H1 (cell line): Measurements from ENCODE around the gene PRKCSH. TPM values are rescaled to one million over a fixed set of nuclear protein-coding genes. Genes with fewer than 3 reads are reported as not detected.

Experiments
- HDAC2 ChIP-seq, 2 experiments: fragments of 300-600 bp in 1 of 2; sonication (generic) in 1 of 2; IDR thresholded peaks; 2 replicates each; pipeline ENCODE4 v1.6.1; 2011 to 2012; ENCODE audit warnings: low read depth in 2 of 2, low read length in 2 of 2, mild to moderate bottlenecking in 2 of 2, moderate library complexity in 2 of 2, borderline replicate concordance in 1 of 2, inconsistent platforms in 1 of 2
- KDM1A ChIP-seq: fragments of 200-600, 300-600 bp; sonication (generic); IDR thresholded peaks from 2 replicates; pipeline ENCODE4 v1.7.1; 2016; ENCODE audit warnings: mild to moderate bottlenecking, low read length, borderline replicate concordance
- POLR2A ChIP-seq, 2 experiments: IDR thresholded peaks; 1 replicate in 1 of 2; 2 replicates in 1 of 2; pipeline ENCODE4 v1.6.1; 2011; ENCODE audit warnings: low read depth in 2 of 2, low read length in 2 of 2, mild to moderate bottlenecking in 2 of 2; ENCODE audit errors: control extremely low read depth in 1 of 2
- POLR2AphosphoS5 ChIP-seq: IDR thresholded peaks from 2 replicates; pipeline ENCODE4 v1.6.1; 2011; ENCODE audit warnings: low read depth, low read length
- SAP30 ChIP-seq: fragments of 300-600 bp; sonication (generic); IDR thresholded peaks from 2 replicates; pipeline ENCODE4 v1.7.1; 2012; ENCODE audit warnings: low read length, moderate library complexity, mild to moderate bottlenecking, inconsistent platforms; ENCODE audit not compliant: insufficient read depth, insufficient replicate concordance
- SIN3A ChIP-seq, 2 experiments: IDR thresholded peaks in 1 of 2; conservative IDR thresholded peaks in 1 of 2; 2 replicates each; pipeline ENCODE4 v1.6.1; 2011 to 2012; ENCODE audit warnings: low read length in 2 of 2, improper control_type of control experiment in 1 of 2, low read depth in 1 of 2, mild to moderate bottlenecking in 1 of 2
- SIRT6 ChIP-seq: IDR thresholded peaks from one replicate; pipeline ENCODE4 v1.7.1; 2012; ENCODE audit warnings: low read length, inconsistent platforms
- TAF7 ChIP-seq: optimal IDR thresholded peaks from 2 replicates; pipeline ENCODE3; 2011; ENCODE audit warnings: low read depth, mild to moderate bottlenecking, inconsistent platforms, low read length, moderate library complexity, borderline replicate concordance
- TBP ChIP-seq: IDR thresholded peaks from 2 replicates; pipeline ENCODE4 v1.6.1; 2011; ENCODE audit warnings: low read depth, low read length, improper control_type of control experiment
- polyA plus RNA-seq, 7 experiments: library from polyadenylated mRNA; depleted of rRNA in 3 of 7; stranded (reverse) in 5 of 7; unstranded in 2 of 7; fragments of >200 nt in 5 of 7; fragments of 200-250 nt in 2 of 7; gene quantifications; 1 replicate in 5 of 7; 2 replicates in 1 of 7; 4 replicates in 1 of 7; pipeline versions ENCODE4 v1.2.1 to v1.2.3, GENCODE V29; 2011 to 2013; ENCODE audit warnings: missing spikeins in 2 of 7, mixed read lengths in 2 of 7
- total RNA-seq: library from RNA; stranded (reverse); fragmentation: NEBNext Ultra II Directional; extraction: Animal tissue kit (Norgen Biotek cat#: 25700); gene quantifications from 2 replicates; pipeline ENCODE4 v1.2.1, GENCODE V29; 2021
- TF ChIP-seq, protein P1 (sequence below), 3 experiments: IDR thresholded peaks; 1 replicate in 2 of 3; 2 replicates in 1 of 3; pipeline versions ENCODE4 v1.5.1 to v1.6.1; 2011; ENCODE audit warnings: low read length in 3 of 3, mild to moderate bottlenecking in 3 of 3, inconsistent platforms in 2 of 3, low read depth in 1 of 3, moderate library complexity in 1 of 3; ENCODE audit not compliant: insufficient read depth in 1 of 3; ENCODE audit errors: control extremely low read depth in 1 of 3

PRKCSH gene
- total and polyA plus RNA-seq, 2 of the 8 experiments (the other 6 are each of a cell fraction or from before 2014, with no cell fraction given) = 97.2 to 337 TPM

DNA sequence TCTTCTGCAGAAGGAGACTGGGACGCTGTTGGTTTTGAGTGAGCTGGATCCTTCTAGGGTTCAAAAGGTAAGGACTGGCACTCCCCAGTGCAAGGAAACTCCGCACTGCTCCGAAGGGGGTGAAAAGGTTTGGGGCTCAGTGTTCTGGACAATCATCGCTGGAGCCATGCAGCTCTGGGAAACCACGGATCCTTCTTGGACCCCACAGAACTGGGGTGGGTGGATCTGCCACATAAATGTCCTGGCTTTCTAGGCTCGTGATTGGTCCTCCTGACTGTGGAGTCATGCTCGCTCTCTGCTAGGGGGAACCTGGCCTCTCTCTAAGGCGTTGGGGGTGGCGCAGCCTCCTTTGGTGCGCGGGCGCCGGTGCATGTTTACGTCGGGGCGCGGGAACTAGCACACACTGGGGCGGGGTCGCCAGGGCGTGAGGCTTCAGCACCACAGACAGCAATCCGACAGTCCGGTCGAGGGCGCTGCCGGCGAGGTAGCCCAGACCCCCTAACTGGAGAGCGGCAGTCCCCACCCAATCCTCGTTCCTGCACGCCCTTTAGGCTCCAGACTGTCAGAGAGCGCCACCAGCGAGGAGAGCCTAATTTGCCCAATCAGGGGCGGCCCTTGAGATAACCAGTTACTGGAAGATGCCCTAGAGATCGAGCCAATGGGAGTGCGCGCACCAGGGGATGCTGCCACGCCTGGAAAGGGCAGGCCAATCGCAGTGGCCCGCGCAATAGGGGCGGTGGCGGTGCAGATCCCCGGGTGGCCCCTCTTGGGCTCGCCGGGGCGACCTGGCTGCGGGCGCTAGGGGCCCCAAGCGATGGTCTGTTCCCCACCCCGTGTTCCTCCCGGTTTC, 46.3 kb downstream of the PRKCSH start (continued):
- no peak for TF ChIP-seq TAF7
- no peak for TF ChIP-seq SIRT6
- peak; percentile 90 to 91; a peak in 3 of 4 replicates for TF ChIP-seq SIN3A (conservative IDR thresholded peaks at IDR 0.05 in 1 of 2, IDR thresholded peaks at IDR 0.05 in 1 of 2; ENCODE audit: low read depth in 1 of 2, low read length in 2 of 2)
- TF ChIP-seq SAP30 = peak; percentile 41
- TF ChIP-seq, protein P1, sequence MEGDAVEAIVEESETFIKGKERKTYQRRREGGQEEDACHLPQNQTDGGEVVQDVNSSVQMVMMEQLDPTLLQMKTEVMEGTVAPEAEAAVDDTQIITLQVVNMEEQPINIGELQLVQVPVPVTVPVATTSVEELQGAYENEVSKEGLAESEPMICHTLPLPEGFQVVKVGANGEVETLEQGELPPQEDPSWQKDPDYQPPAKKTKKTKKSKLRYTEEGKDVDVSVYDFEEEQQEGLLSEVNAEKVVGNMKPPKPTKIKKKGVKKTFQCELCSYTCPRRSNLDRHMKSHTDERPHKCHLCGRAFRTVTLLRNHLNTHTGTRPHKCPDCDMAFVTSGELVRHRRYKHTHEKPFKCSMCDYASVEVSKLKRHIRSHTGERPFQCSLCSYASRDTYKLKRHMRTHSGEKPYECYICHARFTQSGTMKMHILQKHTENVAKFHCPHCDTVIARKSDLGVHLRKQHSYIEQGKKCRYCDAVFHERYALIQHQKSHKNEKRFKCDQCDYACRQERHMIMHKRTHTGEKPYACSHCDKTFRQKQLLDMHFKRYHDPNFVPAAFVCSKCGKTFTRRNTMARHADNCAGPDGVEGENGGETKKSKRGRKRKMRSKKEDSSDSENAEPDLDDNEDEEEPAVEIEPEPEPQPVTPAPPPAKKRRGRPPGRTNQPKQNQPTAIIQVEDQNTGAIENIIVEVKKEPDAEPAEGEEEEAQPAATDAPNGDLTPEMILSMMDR (IDR thresholded peaks at IDR 0.05; ENCODE audit: control extremely low read depth in 1 of 3, insufficient read depth in 1 of 3, low read depth in 1 of 3, low read length in 3 of 3) = peak in 1 of 3 experiments; percentile 7; a peak in 1 of 4 replicates
- TF ChIP-seq HDAC2 (IDR thresholded peaks at IDR 0.05; ENCODE audit: borderline replicate concordance in 1 of 2, low read depth in 2 of 2, low read length in 2 of 2) = peak in 1 of 2 experiments; percentile 88; a peak in 3 of 4 replicates
- peak in 1 of 2 experiments; percentile 26; a peak in 1 of 3 replicates for TF ChIP-seq POLR2A (IDR thresholded peaks at IDR 0.05; ENCODE audit: control extremely low read depth in 1 of 2, low read depth in 2 of 2, low read length in 2 of 2)
- 0 out of 2 replicates have a peak, but pooled peaks have one; percentile 25 for TF ChIP-seq TBP
- no peak; the same call in 1 of the 2 replicates for TF ChIP-seq POLR2AphosphoS5
- no peak for TF ChIP-seq KDM1A
